ENCODE data around the gene MAGI3.

Gene MAGI3

DNA sequence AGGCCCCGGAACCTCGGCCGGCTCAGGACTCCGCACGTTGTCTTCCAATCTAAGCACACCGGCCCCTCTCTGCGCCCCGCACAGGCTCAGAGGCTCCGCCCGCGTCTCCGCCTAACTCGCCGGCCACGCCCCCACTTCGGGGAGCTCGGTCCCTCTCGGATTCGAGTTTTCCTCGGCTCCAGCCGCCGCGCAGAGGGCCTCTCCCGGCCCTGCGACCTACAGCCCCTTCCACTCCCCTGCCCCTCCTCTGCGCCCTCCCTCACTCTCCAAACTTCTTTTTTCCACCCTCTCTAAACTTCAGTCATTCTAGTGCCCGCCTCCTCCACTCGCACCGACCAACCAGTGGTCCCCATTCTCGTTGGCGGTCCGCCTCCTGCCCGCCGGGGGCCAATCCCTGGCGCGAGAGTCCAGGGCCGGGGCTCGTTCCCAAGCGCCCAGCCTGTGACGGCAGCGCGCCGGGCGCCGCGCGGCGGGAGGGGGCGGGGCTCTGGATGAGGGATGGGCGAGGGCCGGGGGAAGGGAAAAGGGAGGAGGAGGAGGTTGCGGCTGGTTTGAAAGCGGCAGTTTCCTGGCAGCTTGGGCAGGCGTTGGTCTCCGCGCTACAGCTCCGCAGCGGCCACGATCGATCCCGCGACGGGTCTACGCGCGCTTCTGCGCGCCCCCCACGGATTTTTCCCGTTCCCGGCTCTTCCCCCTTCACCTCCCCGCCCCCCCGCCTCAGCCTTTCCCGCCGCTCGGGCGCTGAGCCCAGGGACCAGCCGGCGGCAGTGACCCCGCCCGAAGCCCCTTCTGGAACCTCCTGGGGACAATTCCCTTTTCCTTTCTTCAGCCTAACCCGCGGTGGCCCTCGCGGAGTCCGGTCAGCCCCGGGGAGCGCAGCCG, at the start of gene MAGI3:
Gene MAGI3, plus strand, starts transcription at position 563 of the 882 bp plus-strand sequence. CDS start 519 bp downstream, outside the sequence.
- no peak for TF ChIP-seq ZNF274 (IDR thresholded peaks at IDR 0.05; ENCODE audit: low read depth, low read length)
- peak within 1 kb of the TSS; percentile 65 for H3K4me3 ChIP-seq (ENCODE audit: low read length)

DNA sequence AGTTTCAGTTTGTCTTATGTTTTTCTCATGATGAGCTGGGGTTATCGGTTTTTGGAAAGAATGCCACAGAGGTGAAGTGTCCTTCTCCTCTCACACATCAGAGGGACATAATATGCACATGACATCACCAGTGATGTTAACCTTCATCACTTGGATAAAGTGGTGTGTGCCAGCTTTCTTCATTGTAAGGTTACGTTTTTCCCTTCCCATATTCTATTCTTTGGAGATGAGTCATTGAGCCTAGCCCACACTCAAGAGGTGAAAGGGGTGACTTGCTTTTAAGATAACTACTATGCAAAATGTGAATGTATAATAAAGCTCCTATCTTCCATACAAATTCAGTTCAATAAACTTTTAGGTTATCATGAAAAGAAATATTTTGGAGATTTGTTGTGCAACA, 36.7 kb upstream of the MAGI3 start:
- TF ChIP-seq ZNF274 (IDR thresholded peaks at IDR 0.05; ENCODE audit: low read depth, low read length): no peak
- no peak overlapping the region for H3K4me3 ChIP-seq (ENCODE audit: low read length)

DNA sequence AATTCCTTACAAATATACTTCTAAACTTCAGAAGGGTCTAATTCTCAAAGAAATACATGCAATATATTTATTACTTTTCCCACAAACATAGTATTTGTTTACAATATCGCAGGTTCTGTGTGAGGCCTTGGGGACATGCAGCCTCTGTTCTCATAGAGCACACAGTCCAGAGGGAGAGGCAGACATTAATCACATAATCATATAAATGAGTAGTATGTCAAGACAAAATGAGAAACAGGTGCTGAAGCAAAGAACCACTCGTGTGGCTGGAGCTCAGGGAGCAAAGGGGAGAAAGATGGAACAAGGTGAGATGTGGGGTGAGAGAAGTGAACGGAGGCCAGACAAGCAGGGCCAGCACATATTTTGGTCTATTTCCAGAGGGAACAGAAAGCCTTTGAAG, 26.4 kb upstream of the MAGI3 start:
- no peak for TF ChIP-seq ZNF274 (IDR thresholded peaks at IDR 0.05; ENCODE audit: low read depth, low read length)

GRCh38 chr1:113369040-113369439, 21.3 kb upstream of the MAGI3 start:
- no peak overlapping the region for H3K4me3 ChIP-seq (ENCODE audit: low read length)
- no peak for TF ChIP-seq ZNF274 (IDR thresholded peaks at IDR 0.05; ENCODE audit: low read depth, low read length)

More for the DNA sequence above, 26.4 kb upstream of the MAGI3 start:
- H3K4me3 ChIP-seq (ENCODE audit: low read length): no peak overlapping the region

DNA sequence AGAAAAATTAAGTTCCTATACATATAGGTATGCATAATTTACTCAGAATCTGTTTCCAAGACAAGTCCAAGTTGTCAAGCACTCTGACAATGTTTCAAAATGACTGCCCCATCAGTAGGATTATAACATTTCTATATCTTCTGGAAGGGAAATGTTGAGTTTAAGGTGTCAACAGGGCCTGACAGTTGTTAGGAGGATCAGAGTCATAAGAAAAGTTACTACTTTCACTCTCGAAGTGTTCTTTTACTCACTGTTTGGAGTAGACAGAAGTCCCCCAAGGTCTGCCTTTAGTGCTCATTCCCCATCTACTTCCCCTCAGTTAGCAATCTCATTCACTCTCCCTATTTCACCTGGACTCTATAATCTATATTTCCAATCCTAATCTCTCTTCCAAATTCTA, 20.6 kb upstream of the MAGI3 start:
- no peak for TF ChIP-seq ZNF274 (IDR thresholded peaks at IDR 0.05; ENCODE audit: low read depth, low read length)
- H3K4me3 ChIP-seq (ENCODE audit: low read length): no peak overlapping the region

- TF ChIP-seq ZNF274 (IDR thresholded peaks at IDR 0.05; ENCODE audit: low read depth, low read length): no peak
- no peak overlapping the region for H3K4me3 ChIP-seq (ENCODE audit: low read length)
These were observed 19.4 kb upstream of the MAGI3 start for GRCh38 chr1:113370868-113371267.

DNA sequence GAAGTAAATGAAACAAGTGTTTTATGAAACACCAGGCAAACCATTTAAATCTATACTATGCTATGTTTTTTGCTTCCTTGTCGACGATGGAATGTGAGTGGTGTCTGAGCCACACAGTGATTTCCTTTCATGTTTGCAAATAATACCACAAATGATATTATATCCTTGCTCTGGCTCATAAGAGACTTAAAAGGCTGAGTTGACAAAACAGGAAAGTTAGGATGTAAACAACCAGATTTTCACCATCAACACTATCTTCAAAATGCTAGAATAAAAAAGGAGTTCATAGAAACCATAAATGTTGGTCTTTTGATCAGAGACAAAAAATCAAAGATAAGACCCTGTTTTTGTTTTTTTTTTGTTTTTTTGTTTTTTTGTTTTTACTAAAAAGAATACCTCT, 17.8 kb upstream of the MAGI3 start:
- no peak overlapping the region for H3K4me3 ChIP-seq (ENCODE audit: low read length)
- no peak for TF ChIP-seq ZNF274 (IDR thresholded peaks at IDR 0.05; ENCODE audit: low read depth, low read length)

DNA sequence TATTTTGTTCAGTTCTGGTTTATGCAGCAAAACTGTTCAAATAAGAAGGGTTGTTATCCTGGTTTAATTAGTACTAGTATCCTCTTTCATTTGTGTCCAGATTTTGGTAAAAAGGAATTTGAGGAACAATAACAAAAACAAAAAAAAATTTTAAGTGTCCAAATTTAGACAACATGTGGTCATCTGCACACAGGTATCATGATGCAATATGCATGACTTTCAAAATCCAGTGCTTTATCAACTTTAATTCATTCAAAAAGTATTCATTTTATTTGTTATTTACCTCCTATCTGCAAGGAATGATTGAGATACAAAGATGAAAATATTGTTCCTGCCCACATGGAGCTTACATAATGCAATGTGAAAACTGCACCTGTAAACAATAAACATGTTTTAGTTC, 16.7 kb upstream of the MAGI3 start:
- TF ChIP-seq ZNF274 (IDR thresholded peaks at IDR 0.05; ENCODE audit: low read depth, low read length): no peak

GRCh38 chr1:113375878-113376277, 14.4 kb upstream of the MAGI3 start:
- TF ChIP-seq ZNF274 (IDR thresholded peaks at IDR 0.05; ENCODE audit: low read depth, low read length): no peak

More for the DNA sequence above, 16.7 kb upstream of the MAGI3 start:
- no peak overlapping the region for H3K4me3 ChIP-seq (ENCODE audit: low read length)

GRCh38 chr1:113380075-113380474, 10.2 kb upstream of the MAGI3 start:
- no peak for TF ChIP-seq ZNF274 (IDR thresholded peaks at IDR 0.05; ENCODE audit: low read depth, low read length)
- H3K4me3 ChIP-seq (ENCODE audit: low read length): no peak overlapping the region

More at GRCh38 chr1:113375878-113376277, 14.4 kb upstream of the MAGI3 start:
- no peak overlapping the region for H3K4me3 ChIP-seq (ENCODE audit: low read length)

- no peak for TF ChIP-seq ZNF274 (IDR thresholded peaks at IDR 0.05; ENCODE audit: low read depth, low read length)
- H3K4me3 ChIP-seq (ENCODE audit: low read length): no peak overlapping the region
These were observed 2.2 kb upstream of the MAGI3 start for GRCh38 chr1:113388017-113388620.

GRCh38 chr1:113388621-113389358, 1.5 kb upstream of the MAGI3 start:
- H3K4me3 ChIP-seq (ENCODE audit: low read length): peak overlapping the region; percentile 65; the same call in 1 of the 2 replicates
- no peak for TF ChIP-seq ZNF274 (IDR thresholded peaks at IDR 0.05; ENCODE audit: low read depth, low read length)

DNA sequence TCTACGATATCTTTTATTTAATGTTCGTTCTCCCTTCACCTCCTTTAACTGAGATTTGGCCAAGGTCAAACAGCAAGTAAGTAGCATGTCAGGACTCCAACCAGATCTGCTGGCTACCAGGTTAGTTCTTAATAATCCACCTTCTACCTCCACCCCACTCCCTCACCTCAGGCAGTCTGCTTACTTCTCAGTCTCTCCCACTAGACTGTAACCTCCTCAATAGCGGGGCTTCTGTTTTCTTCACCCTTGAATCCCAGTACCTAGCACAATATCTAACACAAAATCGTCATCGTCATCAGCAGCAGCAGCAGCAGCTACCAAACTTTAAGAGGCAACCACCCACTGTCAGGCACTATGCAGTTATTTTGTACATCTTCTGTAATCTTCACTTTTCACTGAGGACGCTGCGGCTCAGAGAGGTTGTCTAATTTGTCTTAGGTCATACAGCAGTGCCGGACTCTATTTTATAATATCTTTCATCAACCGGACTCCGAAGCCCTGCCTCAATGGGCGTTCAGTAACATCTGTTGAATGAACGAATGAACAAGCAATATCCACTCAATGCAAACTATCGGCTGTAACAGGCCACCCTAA, 859 bp upstream of the MAGI3 start:
- peak overlapping the region; percentile 65 for H3K4me3 ChIP-seq (ENCODE audit: low read length)

More for the DNA sequence above, 859 bp upstream of the MAGI3 start:
- no peak for TF ChIP-seq ZNF274 (IDR thresholded peaks at IDR 0.05; ENCODE audit: low read depth, low read length)
